Lung (tissue), 12 donors: ENCODE data around the gene ENO1. TPM values are rescaled to one million over a fixed set of nuclear protein-coding genes. Genes with fewer than 3 reads are reported as not detected.

ENCODE experiments used
- ATAC-seq: fragments of 200-7000 bp; cut with Tn5 transposase; one replicate; pipeline ENCODE4 v1.9.1; 2020; ENCODE audit warnings: moderate number of reproducible peaks; ENCODE audit not compliant: insufficient read depth, low FRiP score
- DNase-seq, 3 donors: peaks; one replicate each; pipeline ENCODE4 v3.0.0-alpha.2; 2013 to 2017
- H3K27ac ChIP-seq, 2 donors: one replicate each; pipeline ENCODE4 v1.5.1; 2013; ENCODE audit warnings: mild to moderate bottlenecking in 2 of 2, moderate library complexity in 2 of 2, control low read depth in 1 of 2, inconsistent platforms in 1 of 2, low read depth in 1 of 2, low read length in 1 of 2
- H3K27me3 ChIP-seq, 3 donors: one replicate each; pipeline ENCODE4 v1.5.1; 2013; ENCODE audit warnings: low read length in 2 of 3; ENCODE audit not compliant: control insufficient read depth in 3 of 3, insufficient read depth in 3 of 3
- H3K36me3 ChIP-seq, 4 donors: one replicate each; pipeline ENCODE4 v1.5.1; 2013; ENCODE audit warnings: low read length in 4 of 4, mild to moderate bottlenecking in 1 of 4, moderate library complexity in 1 of 4; ENCODE audit not compliant: control insufficient read depth in 4 of 4, insufficient read depth in 4 of 4
- H3K4me1 ChIP-seq, 5 donors: one replicate each; pipeline ENCODE4 v1.5.1; 2013; ENCODE audit warnings: low read length in 5 of 5, mild to moderate bottlenecking in 2 of 5, moderate library complexity in 1 of 5; ENCODE audit not compliant: control insufficient read depth in 5 of 5, insufficient read depth in 5 of 5
- H3K4me3 ChIP-seq: one replicate; pipeline ENCODE4 v1.5.1; 2013; ENCODE audit warnings: mild to moderate bottlenecking, control low read depth, moderate library complexity
- H3K9ac ChIP-seq, 2 donors: one replicate each; pipeline ENCODE4 v1.5.1; 2013; ENCODE audit warnings: low read length in 2 of 2, control low read depth in 1 of 2; ENCODE audit not compliant: insufficient read depth in 1 of 2
- H3K9me3 ChIP-seq, 4 donors: one replicate each; pipeline ENCODE4 v1.5.1; 2013; ENCODE audit warnings: low read length in 3 of 4, mild to moderate bottlenecking in 1 of 4, moderate library complexity in 1 of 4; ENCODE audit not compliant: control insufficient read depth in 4 of 4, insufficient read depth in 3 of 4
- WGBS, 2 donors: extraction: QIAGEN DNeasy Blood & Tissue Kit; methylation state at CpG; one replicate each; pipeline ENCODE4 v1.1.7; 2013; 5-methylcytosine and 5-hydroxymethylcytosine counted together
- polyA plus RNA-seq, 2 donors: library from polyadenylated mRNA; stranded (reverse); fragments of 200-250 nt; gene quantifications; one replicate each; pipeline ENCODE4 v1.2.1, GENCODE V29; 2013
- total RNA-seq, 2 donors: library from RNA; depleted of rRNA in 1 of 2; stranded (reverse); fragments of >200 nt in 1 of 2; gene quantifications; one replicate each; pipeline ENCODE4 v1.2.1, GENCODE V29; 2014 to 2021
- TF ChIP-seq, protein P1 (sequence below): IDR thresholded peaks from 2 replicates; pipeline ENCODE4 v1.5.1; 2012; ENCODE audit warnings: mild to moderate bottlenecking; ENCODE audit errors: control extremely low read depth, extremely low read depth
- donor health status: control.
- donor health status: control.
- donor health status: Bipolar disorder and iron deficiency.
- donor health status: healthy.
- donor health status: DM: yes; HTN: yes; CAD: no.

ENO1 gene
- total and polyA plus RNA-seq, 4 donors, result 449 to 1,784 (median 959) TPM

- TF ChIP-seq, protein P1, sequence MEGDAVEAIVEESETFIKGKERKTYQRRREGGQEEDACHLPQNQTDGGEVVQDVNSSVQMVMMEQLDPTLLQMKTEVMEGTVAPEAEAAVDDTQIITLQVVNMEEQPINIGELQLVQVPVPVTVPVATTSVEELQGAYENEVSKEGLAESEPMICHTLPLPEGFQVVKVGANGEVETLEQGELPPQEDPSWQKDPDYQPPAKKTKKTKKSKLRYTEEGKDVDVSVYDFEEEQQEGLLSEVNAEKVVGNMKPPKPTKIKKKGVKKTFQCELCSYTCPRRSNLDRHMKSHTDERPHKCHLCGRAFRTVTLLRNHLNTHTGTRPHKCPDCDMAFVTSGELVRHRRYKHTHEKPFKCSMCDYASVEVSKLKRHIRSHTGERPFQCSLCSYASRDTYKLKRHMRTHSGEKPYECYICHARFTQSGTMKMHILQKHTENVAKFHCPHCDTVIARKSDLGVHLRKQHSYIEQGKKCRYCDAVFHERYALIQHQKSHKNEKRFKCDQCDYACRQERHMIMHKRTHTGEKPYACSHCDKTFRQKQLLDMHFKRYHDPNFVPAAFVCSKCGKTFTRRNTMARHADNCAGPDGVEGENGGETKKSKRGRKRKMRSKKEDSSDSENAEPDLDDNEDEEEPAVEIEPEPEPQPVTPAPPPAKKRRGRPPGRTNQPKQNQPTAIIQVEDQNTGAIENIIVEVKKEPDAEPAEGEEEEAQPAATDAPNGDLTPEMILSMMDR, result no peak
- Histone ChIP-seq H3K27me3 (no peaks in the 10 kb centered on the region), H3K4me1 (peaks cover 4 to 51% (median 12%) of the 10 kb centered on the region in 5 donors), H3K36me3 (no peaks in the 10 kb centered on the region), H3K9me3 (no peaks in the 10 kb centered on the region), H3K27ac (peak overlapping the region in 1 of 2 donors; percentile 99), H3K9ac (peak overlapping the region; percentile 79 to 92), H3K4me3 (no peak overlapping the region)
- ATAC-seq (no peak), DNase-seq (peak; percentile 31 to 72 (median 71))
- 11 to 12% methylated on average over 4 of the region's 4 CpGs for WGBS, 2 donors
Measured at GRCh38 chr1:8818325-8818775, 60.1 kb downstream of the ENO1 start.

DNA sequence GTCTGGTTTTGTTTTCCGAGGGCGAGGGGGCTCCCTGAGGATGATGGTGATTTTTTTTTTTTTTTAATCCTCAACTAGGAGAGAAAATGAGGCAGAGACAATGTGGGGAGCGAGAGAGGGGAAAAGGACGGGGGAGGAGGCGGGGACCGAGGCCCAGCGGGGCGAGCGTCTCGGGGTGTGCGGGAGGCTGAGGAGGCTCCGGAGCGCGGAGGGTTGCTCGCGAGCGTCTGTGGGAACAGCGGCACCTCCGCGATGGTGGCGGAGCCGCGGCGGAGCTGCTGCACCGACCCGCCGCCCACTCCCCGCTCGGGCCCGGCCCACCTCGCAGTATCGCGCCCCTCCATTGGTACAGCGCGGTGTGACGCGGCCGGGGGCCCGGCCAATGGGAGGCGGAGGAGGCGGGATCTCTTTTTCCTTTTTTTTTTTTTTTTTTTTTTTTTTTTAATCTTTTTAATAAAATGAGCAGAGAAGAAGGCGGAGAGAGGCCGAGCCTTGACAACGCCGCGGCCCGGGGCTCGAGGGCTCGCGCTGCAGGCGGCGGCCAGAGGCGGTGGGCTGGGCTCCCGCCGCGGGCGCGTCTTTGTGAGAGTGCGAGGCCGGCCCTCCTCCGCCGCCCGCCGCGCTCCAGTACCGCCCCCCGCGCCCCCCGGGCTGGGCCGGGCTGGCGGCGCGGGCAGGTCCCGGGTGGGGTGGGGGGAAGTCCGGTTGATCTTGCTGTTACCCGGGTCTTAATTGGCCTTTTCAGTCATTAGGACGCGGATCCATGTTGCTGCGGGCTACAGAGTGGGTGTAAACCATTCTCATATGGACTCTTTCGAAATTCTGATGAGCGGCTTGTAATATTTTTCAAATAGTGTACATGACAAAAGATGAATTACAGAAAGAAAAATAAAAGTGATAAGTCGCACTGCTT is 60.8 kb downstream of the ENO1 start, which contains the start of gene RERE:
Gene RERE (minus strand): TSS at position 229 of the 913 bp plus-strand sequence.
- peak; percentile 97 for DNase-seq
- no peaks in the 10 kb centered on the region for H3K36me3 ChIP-seq
- H3K9ac ChIP-seq, result peak within 1 kb of the TSS; percentile 97
- H3K4me1 ChIP-seq, result peaks cover 4 to 51% (median 11%) of the 10 kb centered on the region in 5 donors
- WGBS, 2 donors, result 0% methylated on average over 53 to 82 of the region's 82 CpGs
- H3K27ac ChIP-seq, result peak within 1 kb of the TSS; percentile 95 to 99
- peak; percentile 95 for ATAC-seq
- no peaks in the 10 kb centered on the region for H3K27me3 ChIP-seq
- H3K4me3 ChIP-seq, result peak within 1 kb of the TSS; percentile 66
- TF ChIP-seq, protein P1, result no peak
- H3K9me3 ChIP-seq, result no peaks in the 10 kb centered on the region

GRCh38 chr1:8816831-8817411 is 61.6 kb downstream of the ENO1 start:
- DNase-seq (peak; percentile 24 to 50 (median 47)), ATAC-seq (no peak)
- no peaks in the 10 kb centered on the region for H3K27me3 ChIP-seq
- H3K4me3 ChIP-seq, result peak overlapping the region; percentile 66
- H3K36me3 ChIP-seq, result no peaks in the 10 kb centered on the region
- no peaks in the 10 kb centered on the region for H3K9me3 ChIP-seq
- peaks cover 0 to 46% (median 11%) of the 10 kb centered on the region in 5 donors for H3K4me1 ChIP-seq
- 0 to 1% methylated on average over 37 to 41 of the region's 41 CpGs for WGBS, 2 donors
- TF ChIP-seq, protein P1, result no peak
- peak overlapping the region; percentile 80 to 95 for H3K27ac ChIP-seq
- H3K9ac ChIP-seq, result peak overlapping the region; percentile 97
